ENCODE measurements around the gene OMP.

The OMP gene

GRCh38 chr11:77122576-77123212, 20.1 kb downstream of the OMP start:
- no peak for DNase-seq (ENCODE audit: low read depth)

- no peak for DNase-seq (ENCODE audit: low read depth)
Observed at GRCh38 chr11:77123591-77123990, 21.0 kb downstream of the OMP start.

- DNase-seq (ENCODE audit: low read depth), result no peak
Observed at GRCh38 chr11:77124041-77124440, 21.4 kb downstream of the OMP start.

GRCh38 chr11:77124488-77124887, 21.8 kb downstream of the OMP start:
- DNase-seq (ENCODE audit: low read depth), result no peak

GRCh38 chr11:77125191-77125590, 22.6 kb downstream of the OMP start:
- DNase-seq (ENCODE audit: low read depth), result no peak

GRCh38 chr11:77125695-77126094, 23.1 kb downstream of the OMP start:
- DNase-seq (ENCODE audit: low read depth), result no peak

- no peak for DNase-seq (ENCODE audit: low read depth)
Observed at GRCh38 chr11:77126156-77126775, 23.6 kb downstream of the OMP start.

GRCh38 chr11:77126861-77127234, 24.2 kb downstream of the OMP start:
- no peak for DNase-seq (ENCODE audit: low read depth)

- peak; percentile 51 for DNase-seq (ENCODE audit: low read depth)
Observed at GRCh38 chr11:77127235-77127911, 24.7 kb downstream of the OMP start.

GRCh38 chr11:77127920-77128691, 25.5 kb downstream of the OMP start, which contains the start of gene MYO7A:
Gene MYO7A, plus strand, starts transcription at chr11:77128246. Its CDS starts 2,389 bp downstream, at chr11:77130635.
- peak; percentile 68 for DNase-seq (ENCODE audit: low read depth)

GRCh38 chr11:77129069-77129841, 26.6 kb downstream of the OMP start:
- DNase-seq (ENCODE audit: low read depth), result no peak

GRCh38 chr11:77129842-77130756, 27.5 kb downstream of the OMP start:
- no peak for DNase-seq (ENCODE audit: low read depth)

- DNase-seq (ENCODE audit: low read depth), result peak; percentile 74
Observed at GRCh38 chr11:77130763-77131513, 28.3 kb downstream of the OMP start.

GRCh38 chr11:77131560-77131959, 28.9 kb downstream of the OMP start:
- no peak for DNase-seq (ENCODE audit: low read depth)

- DNase-seq (ENCODE audit: low read depth), result no peak
Observed at GRCh38 chr11:77135069-77135468, 32.4 kb downstream of the OMP start.

- DNase-seq (ENCODE audit: low read depth), result peak; percentile 61
Observed at GRCh38 chr11:77136074-77136473, 33.4 kb downstream of the OMP start.

- DNase-seq (ENCODE audit: low read depth), result no peak
Observed at GRCh38 chr11:77136784-77137420, 34.3 kb downstream of the OMP start.

GRCh38 chr11:77137421-77137820, 34.8 kb downstream of the OMP start:
- DNase-seq (ENCODE audit: low read depth), result no peak

- DNase-seq (ENCODE audit: low read depth), result no peak
Observed at GRCh38 chr11:77138106-77138649, 35.5 kb downstream of the OMP start.
